ENCODE measurements around the gene GCNT3.

DNA sequence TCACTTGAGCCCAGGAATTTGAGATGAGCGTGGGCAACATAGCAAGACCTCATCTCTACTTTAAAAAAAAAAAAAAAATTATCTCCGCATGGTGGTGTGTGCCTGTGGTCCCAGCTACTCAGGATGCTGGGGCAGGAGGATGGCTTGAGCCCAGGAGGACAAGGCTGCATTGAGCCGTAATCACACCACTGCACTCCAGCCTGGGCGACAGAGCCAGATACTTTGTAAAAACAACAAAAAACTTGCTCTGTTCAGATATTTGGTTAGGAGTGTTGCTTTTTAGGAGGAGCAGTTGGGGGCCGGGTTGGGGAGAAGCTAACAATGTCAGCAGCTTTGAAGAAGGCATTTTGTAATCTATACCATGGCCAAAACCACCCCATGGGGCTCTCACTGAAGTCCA is 4.1 kb downstream of the GCNT3 start:
- TF ChIP-seq, protein P1, sequence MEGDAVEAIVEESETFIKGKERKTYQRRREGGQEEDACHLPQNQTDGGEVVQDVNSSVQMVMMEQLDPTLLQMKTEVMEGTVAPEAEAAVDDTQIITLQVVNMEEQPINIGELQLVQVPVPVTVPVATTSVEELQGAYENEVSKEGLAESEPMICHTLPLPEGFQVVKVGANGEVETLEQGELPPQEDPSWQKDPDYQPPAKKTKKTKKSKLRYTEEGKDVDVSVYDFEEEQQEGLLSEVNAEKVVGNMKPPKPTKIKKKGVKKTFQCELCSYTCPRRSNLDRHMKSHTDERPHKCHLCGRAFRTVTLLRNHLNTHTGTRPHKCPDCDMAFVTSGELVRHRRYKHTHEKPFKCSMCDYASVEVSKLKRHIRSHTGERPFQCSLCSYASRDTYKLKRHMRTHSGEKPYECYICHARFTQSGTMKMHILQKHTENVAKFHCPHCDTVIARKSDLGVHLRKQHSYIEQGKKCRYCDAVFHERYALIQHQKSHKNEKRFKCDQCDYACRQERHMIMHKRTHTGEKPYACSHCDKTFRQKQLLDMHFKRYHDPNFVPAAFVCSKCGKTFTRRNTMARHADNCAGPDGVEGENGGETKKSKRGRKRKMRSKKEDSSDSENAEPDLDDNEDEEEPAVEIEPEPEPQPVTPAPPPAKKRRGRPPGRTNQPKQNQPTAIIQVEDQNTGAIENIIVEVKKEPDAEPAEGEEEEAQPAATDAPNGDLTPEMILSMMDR (IDR thresholded peaks at IDR 0.05) = no peak
- TF ChIP-seq POLR2A (IDR thresholded peaks at IDR 0.05) = no peak

Data from Peyer's patch (tissue), 4 donors.